ENCODE measurements around the gene MAST4. TPM values are rescaled to one million over a fixed set of nuclear protein-coding genes. Genes with fewer than 3 reads are reported as not detected.

MAST4 gene
- total RNA-seq, 1 experiment from 2014 or later = 26.5 TPM

DNA sequence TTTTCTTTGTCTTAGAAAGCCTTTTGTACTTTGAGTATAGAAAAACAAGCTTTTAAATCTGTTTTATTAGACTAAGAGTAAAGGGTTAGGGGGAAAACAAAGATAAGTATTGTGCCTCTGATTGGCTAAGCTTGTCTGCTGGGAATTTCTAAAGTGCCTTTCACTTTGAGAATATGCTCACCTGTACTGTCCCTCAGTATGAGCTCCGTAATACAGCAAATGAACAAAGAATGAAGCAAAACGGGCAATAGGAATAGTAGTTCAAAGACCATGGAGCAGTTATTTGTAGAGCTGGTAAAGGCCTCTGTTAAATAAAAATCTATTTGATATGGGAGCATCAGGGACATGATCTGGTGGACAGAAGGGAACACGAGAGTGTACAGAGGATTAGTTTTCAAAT is 277.8 kb downstream of the MAST4 start:
- Mint-ChIP-seq H3K27ac (ENCODE audit: low read depth, unreplicated experiment) (no peak overlapping the region), H3K27me3 (ENCODE audit: insufficient read depth, unreplicated experiment) (no peaks in the 10 kb centered on the region), H3K4me1 (ENCODE audit: insufficient read depth, unreplicated experiment) (peaks cover 6% of the 10 kb centered on the region), H3K4me3 (ENCODE audit: unreplicated experiment) (no peak overlapping the region), H3K36me3 (ENCODE audit: insufficient read depth, unreplicated experiment) (no peaks in the 10 kb centered on the region), H3K9me3 (ENCODE audit: unreplicated experiment) (no peaks in the 10 kb centered on the region)
- intact Hi-C loops (cut with micrococcal nuclease) = no loop called here
- ChIA-PET CTCF (interaction anchor here (0.6 to 4.7 kb wide), 5 partner anchors 9 to 558 kb away, joined by 3 to 20 read pairs (median 4); no protein-coding TSS in a partner anchor), POLR2A (interaction anchor here (0.7 to 1.8 kb wide), 7 partner anchors 10 to 50 kb away, joined by 3 to 4 read pairs (median 4); no protein-coding TSS in a partner anchor)
- no TSS peak for BruUV-seq (replicated peaks)
- TF ChIP-seq, protein P1, sequence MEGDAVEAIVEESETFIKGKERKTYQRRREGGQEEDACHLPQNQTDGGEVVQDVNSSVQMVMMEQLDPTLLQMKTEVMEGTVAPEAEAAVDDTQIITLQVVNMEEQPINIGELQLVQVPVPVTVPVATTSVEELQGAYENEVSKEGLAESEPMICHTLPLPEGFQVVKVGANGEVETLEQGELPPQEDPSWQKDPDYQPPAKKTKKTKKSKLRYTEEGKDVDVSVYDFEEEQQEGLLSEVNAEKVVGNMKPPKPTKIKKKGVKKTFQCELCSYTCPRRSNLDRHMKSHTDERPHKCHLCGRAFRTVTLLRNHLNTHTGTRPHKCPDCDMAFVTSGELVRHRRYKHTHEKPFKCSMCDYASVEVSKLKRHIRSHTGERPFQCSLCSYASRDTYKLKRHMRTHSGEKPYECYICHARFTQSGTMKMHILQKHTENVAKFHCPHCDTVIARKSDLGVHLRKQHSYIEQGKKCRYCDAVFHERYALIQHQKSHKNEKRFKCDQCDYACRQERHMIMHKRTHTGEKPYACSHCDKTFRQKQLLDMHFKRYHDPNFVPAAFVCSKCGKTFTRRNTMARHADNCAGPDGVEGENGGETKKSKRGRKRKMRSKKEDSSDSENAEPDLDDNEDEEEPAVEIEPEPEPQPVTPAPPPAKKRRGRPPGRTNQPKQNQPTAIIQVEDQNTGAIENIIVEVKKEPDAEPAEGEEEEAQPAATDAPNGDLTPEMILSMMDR (IDR thresholded peaks at IDR 0.05; ENCODE audit: unreplicated experiment) = no peak
- no peak for DNase-seq (ENCODE audit: unreplicated experiment)

DNA sequence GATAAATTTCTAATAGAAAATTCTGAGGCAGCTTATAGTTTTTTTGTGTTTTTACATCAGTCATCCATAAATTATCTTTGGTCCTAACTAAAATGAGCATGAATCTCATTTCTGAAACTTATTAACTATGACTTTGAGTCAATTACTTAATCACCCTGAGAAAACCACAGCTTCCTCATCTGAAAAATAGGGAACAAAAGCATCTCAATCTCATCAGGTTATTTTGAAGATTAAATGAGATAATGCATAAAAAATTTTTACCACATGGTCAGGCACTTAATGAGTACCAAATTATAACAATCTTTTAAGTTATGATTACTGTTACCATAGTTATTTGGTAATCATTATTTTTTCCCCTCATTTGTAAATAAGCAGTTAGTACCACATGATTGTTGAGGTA is 279.1 kb downstream of the MAST4 start:
- no peaks in the 10 kb centered on the region for H3K27me3 Mint-ChIP-seq (ENCODE audit: insufficient read depth, unreplicated experiment)
- TF ChIP-seq, protein P1 (IDR thresholded peaks at IDR 0.05; ENCODE audit: unreplicated experiment) = no peak
- intact Hi-C loops (cut with micrococcal nuclease) = no loop called here
- H3K4me1 Mint-ChIP-seq (ENCODE audit: insufficient read depth, unreplicated experiment) = peaks cover 6% of the 10 kb centered on the region
- CTCF ChIA-PET = interaction anchor here (0.9 to 4.7 kb wide), 4 partner anchors 11 to 61 kb away, joined by 3 to 20 read pairs (median 6); no protein-coding TSS in a partner anchor
- no TSS peak for BruUV-seq (replicated peaks)
- POLR2A ChIA-PET = interaction anchor here (1.6 to 1.8 kb wide), 2 partner anchors 15 to 25 kb away, joined by 4 read pairs; no protein-coding TSS in a partner anchor
- no peaks in the 10 kb centered on the region for H3K9me3 Mint-ChIP-seq (ENCODE audit: unreplicated experiment)
- DNase-seq (ENCODE audit: unreplicated experiment) = no peak
- H3K36me3 Mint-ChIP-seq (ENCODE audit: insufficient read depth, unreplicated experiment) = no peaks in the 10 kb centered on the region
- no peak overlapping the region for H3K27ac Mint-ChIP-seq (ENCODE audit: low read depth, unreplicated experiment)
- H3K4me3 Mint-ChIP-seq (ENCODE audit: unreplicated experiment) = no peak overlapping the region

DNA sequence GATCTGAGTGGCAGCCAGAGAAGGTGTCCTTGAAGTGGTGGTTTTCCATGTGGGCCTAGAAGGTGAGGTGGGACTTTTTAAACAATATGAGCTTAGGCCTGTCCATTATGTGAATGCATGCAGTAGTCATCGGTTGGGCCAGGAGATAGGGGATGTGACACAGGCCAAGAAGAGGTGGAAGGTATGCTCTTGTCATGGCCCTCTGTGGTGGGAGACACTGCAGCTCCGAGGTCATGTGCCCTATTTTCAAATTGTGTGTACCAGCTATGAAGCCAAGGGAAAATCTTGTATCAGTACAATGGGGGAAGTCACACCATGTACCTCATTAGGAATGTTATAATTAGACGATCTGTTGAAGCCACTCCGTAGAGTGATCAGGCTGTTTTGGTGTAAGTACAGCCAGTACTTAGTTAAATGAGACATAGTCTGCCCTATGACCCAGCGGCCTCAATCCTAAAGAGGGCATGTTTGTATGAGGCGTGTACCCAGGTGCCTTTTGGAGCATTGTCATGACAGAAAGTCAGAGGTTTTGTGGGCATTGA is 280.1 kb downstream of the MAST4 start:
- Mint-ChIP-seq H3K4me3 (ENCODE audit: unreplicated experiment) (no peak overlapping the region), H3K27me3 (ENCODE audit: insufficient read depth, unreplicated experiment) (no peaks in the 10 kb centered on the region), H3K4me1 (ENCODE audit: insufficient read depth, unreplicated experiment) (peaks cover 13% of the 10 kb centered on the region), H3K9me3 (ENCODE audit: unreplicated experiment) (no peaks in the 10 kb centered on the region), H3K27ac (ENCODE audit: low read depth, unreplicated experiment) (no peak overlapping the region), H3K36me3 (ENCODE audit: insufficient read depth, unreplicated experiment) (no peaks in the 10 kb centered on the region)
- no TSS peak for BruUV-seq (replicated peaks)
- intact Hi-C loops (cut with micrococcal nuclease) = no loop called here
- POLR2A ChIA-PET = interaction anchor here (1.0 to 2.0 kb wide), 3 partner anchors 9 to 128 kb away, joined by 4 to 10 read pairs (median 7); no protein-coding TSS in a partner anchor
- CTCF ChIA-PET = interaction anchor here (0.5 to 4.7 kb wide), 4 partner anchors 12 to 1175 kb away, joined by 3 to 20 read pairs (median 6); no protein-coding TSS in a partner anchor
- DNase-seq (ENCODE audit: unreplicated experiment) = no peak
- TF ChIP-seq, protein P1 (IDR thresholded peaks at IDR 0.05; ENCODE audit: unreplicated experiment) = no peak

DNA sequence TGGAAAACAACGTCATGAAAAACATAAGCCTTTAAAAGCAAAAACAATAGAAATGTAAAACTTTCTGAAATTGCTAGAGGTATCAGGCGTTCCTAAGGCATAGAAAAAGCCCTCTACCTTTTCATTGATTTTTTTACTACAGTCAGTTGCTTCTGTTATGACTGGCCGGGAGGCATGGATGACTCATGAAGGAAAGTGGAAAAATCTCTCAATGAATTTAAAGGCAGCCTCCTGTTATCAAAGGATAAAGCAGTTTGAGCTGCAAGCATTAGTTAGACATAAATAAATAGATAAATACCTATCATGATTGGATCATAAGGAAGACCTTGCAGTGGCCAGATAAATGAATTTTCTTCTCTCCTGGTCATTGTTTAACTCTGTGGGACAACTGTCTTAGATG is 281.6 kb downstream of the MAST4 start:
- POLR2A ChIA-PET = interaction anchor here (0.8 to 2.0 kb wide), 6 partner anchors 9 to 127 kb away, joined by 3 to 10 read pairs (median 4); no protein-coding TSS in a partner anchor
- Mint-ChIP-seq H3K4me3 (ENCODE audit: unreplicated experiment) (no peak overlapping the region), H3K4me1 (ENCODE audit: insufficient read depth, unreplicated experiment) (peaks cover 28% of the 10 kb centered on the region), H3K27ac (ENCODE audit: low read depth, unreplicated experiment) (no peak overlapping the region), H3K36me3 (ENCODE audit: insufficient read depth, unreplicated experiment) (no peaks in the 10 kb centered on the region), H3K9me3 (ENCODE audit: unreplicated experiment) (no peaks in the 10 kb centered on the region), H3K27me3 (ENCODE audit: insufficient read depth, unreplicated experiment) (no peaks in the 10 kb centered on the region)
- DNase-seq (ENCODE audit: unreplicated experiment) = peak; percentile 57
- intact Hi-C loops (cut with micrococcal nuclease) = no loop called here
- CTCF ChIA-PET = interaction anchor here (0.6 to 1.7 kb wide), 2 partner anchors 13 to 34 kb away, joined by 3 read pairs; no protein-coding TSS in a partner anchor
- TF ChIP-seq, protein P1 (IDR thresholded peaks at IDR 0.05; ENCODE audit: unreplicated experiment) = no peak
- no TSS peak for BruUV-seq (replicated peaks)
